ENCODE data around the gene IPMK.

Gene IPMK

DNA sequence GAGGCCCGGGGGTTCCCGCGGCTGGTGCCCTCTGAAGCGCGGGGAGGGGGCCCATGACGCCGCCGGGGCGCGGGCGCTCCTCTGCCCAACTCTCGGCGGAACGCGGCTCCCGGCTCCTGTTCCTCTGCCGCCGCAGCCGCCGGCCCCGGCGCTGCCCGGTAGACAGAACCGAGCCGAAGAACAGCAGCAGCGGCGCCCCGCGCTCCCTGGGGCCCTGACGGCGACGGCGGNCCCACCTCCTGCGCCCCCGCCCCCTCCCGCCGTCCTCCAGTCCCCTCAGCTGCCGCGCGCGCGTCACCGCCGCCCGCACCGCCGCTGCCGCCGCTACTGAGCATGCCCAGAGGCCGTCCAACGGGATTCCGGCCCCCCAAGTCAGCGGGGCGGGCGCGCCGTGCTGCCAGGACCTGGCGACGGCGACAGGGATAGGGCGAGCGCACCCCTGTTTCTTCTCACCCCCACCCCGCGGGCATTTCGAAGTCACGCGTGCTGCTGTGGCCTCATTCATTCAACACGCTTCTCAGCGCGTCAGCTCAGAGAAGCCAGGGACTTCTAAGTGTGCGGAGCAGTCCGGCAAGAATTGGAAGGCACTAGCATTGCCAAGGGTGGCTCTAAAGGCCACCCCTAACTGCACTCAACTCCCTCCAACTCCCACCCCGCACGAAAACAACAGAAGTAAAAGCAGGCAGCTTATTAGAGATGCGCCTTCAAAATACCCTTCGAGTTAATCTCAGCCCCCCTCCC, at the start of gene IPMK:
TSS of gene IPMK (minus strand) at position 182 of the 741 bp plus-strand sequence. CDS start 283 bp downstream, outside the sequence.
- peak; percentile 62 to 69 for DNase-seq (ENCODE audit: low read depth in 2 of 2)

GRCh38 chr10:58316874-58317273, 49.2 kb upstream of the IPMK start:
- no peak for DNase-seq (ENCODE audit: low read depth in 2 of 2)

DNA sequence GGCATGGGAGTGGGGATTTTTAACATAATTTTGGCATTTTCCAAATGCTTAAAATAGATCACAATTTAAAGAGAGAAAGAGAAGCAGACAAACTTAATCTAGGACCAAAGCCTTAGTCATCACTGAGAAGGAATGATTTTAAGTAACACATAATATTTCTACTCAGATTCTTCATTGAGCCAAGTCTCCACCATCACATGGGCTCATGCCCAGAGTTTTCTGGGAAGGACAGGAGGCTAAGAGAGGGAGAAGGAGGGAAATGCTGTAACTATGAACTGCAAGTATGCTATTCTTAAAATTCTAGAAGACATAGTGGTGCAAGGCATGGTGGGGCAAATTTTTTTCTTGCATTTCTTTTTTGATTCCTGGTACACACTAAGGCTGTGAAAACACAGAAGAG, 43.3 kb upstream of the IPMK start:
- no peak for DNase-seq (ENCODE audit: low read depth in 2 of 2)

DNA sequence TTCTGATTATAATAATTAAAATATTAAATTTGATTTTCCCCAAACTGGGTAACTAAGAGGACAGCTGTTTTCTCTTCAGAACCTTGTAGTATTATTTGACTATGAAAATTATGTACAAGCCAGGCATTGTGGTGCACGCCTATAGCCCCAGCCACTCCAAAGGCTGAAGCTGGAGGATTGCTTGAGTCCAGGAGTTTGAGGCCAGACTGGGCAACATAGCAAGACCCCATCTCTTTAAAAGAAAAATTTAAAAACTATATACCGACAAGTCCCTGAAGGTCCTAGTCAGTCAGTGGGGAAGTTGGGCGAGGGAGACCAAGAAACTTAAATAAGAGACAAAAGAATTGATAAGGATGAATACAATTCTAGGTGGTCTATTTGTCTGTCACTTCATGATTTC, 40.0 kb upstream of the IPMK start:
- no peak for DNase-seq (ENCODE audit: low read depth in 2 of 2)

GRCh38 chr10:58305821-58306220, 38.1 kb upstream of the IPMK start:
- DNase-seq (ENCODE audit: low read depth in 2 of 2), result no peak

- DNase-seq (ENCODE audit: low read depth in 2 of 2), result no peak
Measured at GRCh38 chr10:58304099-58304633, 36.5 kb upstream of the IPMK start.

DNA sequence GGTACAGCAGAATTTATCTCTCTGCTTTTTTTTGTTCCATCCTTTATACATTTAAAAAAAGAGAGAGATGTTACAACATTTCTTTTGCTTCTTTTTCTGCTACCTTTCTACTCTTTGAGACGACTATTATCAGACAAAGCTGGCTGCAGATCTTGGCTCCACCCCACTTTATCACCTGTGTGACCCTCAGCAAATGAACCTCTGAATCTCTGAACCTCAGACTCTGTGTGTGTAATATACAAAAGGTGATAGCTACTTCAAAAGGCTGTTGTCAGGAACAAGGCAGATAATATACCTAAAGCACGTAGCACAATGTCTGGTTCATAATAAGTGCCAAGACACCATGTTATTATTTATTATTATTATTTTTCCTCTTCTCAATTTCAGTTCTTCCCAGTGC, 34.6 kb upstream of the IPMK start:
- no peak for DNase-seq (ENCODE audit: low read depth in 2 of 2)

- DNase-seq (ENCODE audit: low read depth in 2 of 2), result no peak
Measured at GRCh38 chr10:58300676-58301075, 33.0 kb upstream of the IPMK start.

- DNase-seq (ENCODE audit: low read depth in 2 of 2), result no peak
Measured at GRCh38 chr10:58299580-58299979, 31.9 kb upstream of the IPMK start.

- DNase-seq (ENCODE audit: low read depth in 2 of 2), result no peak
Measured at GRCh38 chr10:58293989-58294388, 26.3 kb upstream of the IPMK start.

DNA sequence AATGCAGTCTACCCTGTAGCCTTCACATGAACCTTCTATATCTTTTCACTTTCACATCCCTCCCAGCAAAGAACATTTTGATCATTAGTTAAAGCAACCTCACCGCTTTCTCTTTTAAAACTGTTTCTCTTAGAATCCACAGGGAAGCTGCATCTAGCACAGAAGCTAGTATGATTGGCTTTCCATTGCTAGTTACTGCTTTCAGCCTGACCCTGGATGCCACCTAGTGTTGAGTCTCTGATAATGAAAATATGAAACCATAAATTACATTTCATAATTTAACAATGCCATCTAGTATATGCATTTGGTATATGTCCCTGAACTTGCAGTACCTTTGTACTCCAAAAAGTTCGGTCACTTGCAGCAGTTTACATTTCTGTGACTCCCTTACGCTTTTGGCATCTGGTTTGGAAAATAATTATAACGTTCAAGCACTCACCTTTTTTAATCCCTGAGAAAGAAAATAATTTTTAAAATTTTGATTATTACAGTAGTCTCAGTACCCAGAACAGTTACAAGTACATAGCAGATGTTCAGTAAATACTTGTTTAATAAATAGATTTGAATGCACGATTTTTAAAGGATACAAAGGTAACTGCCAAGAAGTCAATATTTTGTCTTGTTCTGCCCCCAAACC, 24.0 kb upstream of the IPMK start:
- DNase-seq (ENCODE audit: low read depth in 2 of 2), result no peak

GRCh38 chr10:58282615-58283014, 14.9 kb upstream of the IPMK start:
- DNase-seq (ENCODE audit: low read depth in 2 of 2), result no peak

- DNase-seq (ENCODE audit: low read depth in 2 of 2), result no peak
Measured at GRCh38 chr10:58281092-58281752, 13.5 kb upstream of the IPMK start.

DNA sequence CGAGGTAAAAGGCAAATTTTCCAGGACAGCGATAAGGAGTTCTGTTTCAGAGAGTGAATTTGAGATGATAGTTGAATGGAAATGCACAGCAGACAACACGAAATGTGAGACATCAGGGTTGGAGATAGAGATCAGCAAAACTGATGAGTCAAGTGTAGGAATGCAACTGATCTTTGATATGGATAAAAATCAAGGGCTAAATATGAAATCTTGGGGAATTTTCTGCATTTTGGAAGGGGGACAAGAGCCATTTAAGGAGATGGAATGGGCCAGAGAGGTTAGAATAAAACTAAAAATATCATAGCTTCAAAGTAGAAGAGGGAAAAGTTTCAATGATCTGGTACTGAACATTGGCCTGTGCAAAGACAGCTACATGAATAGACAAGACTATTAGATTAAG, 12.8 kb upstream of the IPMK start:
- DNase-seq (ENCODE audit: low read depth in 2 of 2), result no peak

DNA sequence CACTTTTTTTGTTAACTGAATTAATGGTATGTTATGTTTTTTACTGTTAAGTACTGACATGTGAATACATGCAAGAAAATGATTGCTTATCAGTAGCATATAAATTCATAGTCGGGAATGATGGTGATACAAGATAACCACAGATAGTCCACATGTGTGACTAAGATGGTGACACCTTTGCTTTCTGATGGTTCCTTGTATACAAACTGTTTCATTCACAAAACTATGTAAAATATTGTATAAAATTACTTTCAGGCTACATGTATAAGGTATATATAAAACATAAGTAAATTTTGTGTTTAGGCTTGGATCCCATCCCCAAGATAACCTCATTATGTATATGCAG, 11.2 kb upstream of the IPMK start:
- DNase-seq (ENCODE audit: low read depth in 2 of 2), result no peak

GRCh38 chr10:58278274-58278961, 10.7 kb upstream of the IPMK start:
- no peak for DNase-seq (ENCODE audit: low read depth in 2 of 2)

GRCh38 chr10:58275908-58276307, 8.2 kb upstream of the IPMK start:
- no peak for DNase-seq (ENCODE audit: low read depth in 2 of 2)

GRCh38 chr10:58275261-58275660, 7.6 kb upstream of the IPMK start:
- DNase-seq (ENCODE audit: low read depth in 2 of 2), result no peak

DNA sequence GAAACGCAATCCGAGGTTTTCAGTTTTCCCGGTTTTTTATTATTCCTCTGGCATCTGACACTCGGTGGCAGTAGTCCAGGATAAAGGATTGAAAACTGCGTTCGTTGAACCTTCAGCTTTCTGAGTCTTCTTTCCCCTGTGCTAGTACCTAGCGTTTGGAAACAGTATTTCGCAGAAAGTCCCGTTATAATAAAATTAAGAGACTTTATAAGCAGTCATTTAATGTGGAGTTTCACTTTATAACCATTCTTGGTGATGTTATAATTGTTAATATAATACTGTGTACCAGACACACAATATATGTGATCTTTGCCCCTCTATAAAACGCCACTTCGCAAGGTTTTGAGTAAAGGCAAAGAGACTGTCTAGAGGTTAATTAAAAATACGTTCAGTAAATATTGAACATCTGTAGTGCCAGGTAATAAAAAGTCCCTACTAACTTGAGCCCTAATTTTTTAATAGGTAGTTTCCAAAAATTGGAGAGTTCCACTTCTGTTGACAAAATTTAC, 2.1 kb upstream of the IPMK start:
- DNase-seq (ENCODE audit: low read depth in 2 of 2), result no peak

- peak; percentile 98 to 99 for DNase-seq (ENCODE audit: low read depth in 2 of 2)
Measured at GRCh38 chr10:58268946-58269781, 1.5 kb upstream of the IPMK start, which contains the start of gene CISD1. Gene CISD1, plus strand, starts transcription at chr10:58269162. Its CDS starts 112 bp downstream, at chr10:58269274.

- no peak for DNase-seq (ENCODE audit: low read depth in 2 of 2)
Measured at GRCh38 chr10:58268454-58268945, 806 bp upstream of the IPMK start.
